GM23338 (cell line): Measurements from ENCODE around the gene ZEB2. TPM values are rescaled to one million over a fixed set of nuclear protein-coding genes. Genes with fewer than 3 reads are reported as not detected.

Source experiments
- ATAC-seq: fragments of 200-7000 bp; cut with Tn5 transposase; 3 replicates; pipeline ENCODE4 v1.9.1; 2020
- DNase-seq: peaks from one replicate; pipeline ENCODE4 v3.0.0-alpha.2; 2015; ENCODE audit warnings: low spot score
- H2AFZ ChIP-seq: fragments of 200-600 bp; sonication (generic); 2 replicates; pipeline ENCODE4 v1.8.0; 2016; ENCODE audit warnings: antibody characterized with exemption, mild to moderate bottlenecking, moderate library complexity
- H3F3A ChIP-seq: fragments of 200-600 bp; sonication (generic); replicated peaks from 2 replicates; pipeline ENCODE4 v1.8.0; 2017; ENCODE audit warnings: antibody characterized with exemption, mixed run types, low read depth
- H3K27ac ChIP-seq: fragments of 200-600 bp; sonication (generic); 2 replicates; pipeline ENCODE4 v1.6.1; 2016; ENCODE audit warnings: low read depth
- H3K27me3 ChIP-seq: fragments of 200-600 bp; sonication (generic); 2 replicates; pipeline ENCODE4 v1.8.0; 2016; ENCODE audit warnings: mild to moderate bottlenecking, mixed run types, moderate library complexity; ENCODE audit not compliant: insufficient read depth
- H3K36me3 ChIP-seq: fragments of 200-600 bp; sonication (generic); 2 replicates; pipeline ENCODE4 v1.8.0; 2016; ENCODE audit warnings: mild to moderate bottlenecking; ENCODE audit not compliant: insufficient read depth
- H3K4me1 ChIP-seq: fragments of 200-600 bp; sonication (generic); 2 replicates; pipeline ENCODE4 v1.8.0; 2016; ENCODE audit warnings: mild to moderate bottlenecking, moderate library complexity; ENCODE audit not compliant: insufficient read depth
- H3K4me2 ChIP-seq: fragments of 200-600 bp; sonication (generic); 2 replicates; pipeline ENCODE4 v1.7.1; 2017; ENCODE audit warnings: mixed run types
- H3K4me3 ChIP-seq: fragments of 200-600 bp; sonication (generic); 2 replicates; pipeline ENCODE4 v1.6.1; 2016; ENCODE audit warnings: mixed run types
- H3K79me2 ChIP-seq: fragments of 200-600 bp; sonication (generic); replicated peaks from 2 replicates; pipeline ENCODE4 v1.8.0; 2017; ENCODE audit warnings: mild to moderate bottlenecking; ENCODE audit not compliant: insufficient read depth
- H3K9me2 ChIP-seq: fragments of 200-600 bp; sonication (generic); 2 replicates; pipeline ENCODE4 v1.8.0; 2017; ENCODE audit not compliant: insufficient read depth
- H4K20me1 ChIP-seq: fragments of 200-600 bp; sonication (generic); replicated peaks from 2 replicates; pipeline ENCODE4 v1.8.0; 2017; ENCODE audit warnings: mild to moderate bottlenecking; ENCODE audit not compliant: insufficient read depth
- H3K27ac Mint-ChIP-seq: 2 replicates; pipeline ENCODE4 v1.8.0; 2020; ENCODE audit warnings: inconsistent platforms, mild to moderate bottlenecking, moderate library complexity, mixed read lengths
- H3K27me3 Mint-ChIP-seq: 3 replicates; pipeline ENCODE4 v1.8.0; 2022; ENCODE audit warnings: low read depth, mild to moderate bottlenecking, moderate library complexity, mixed read lengths, inconsistent platforms; ENCODE audit not compliant: insufficient read depth, poor library complexity
- H3K36me3 Mint-ChIP-seq: 3 replicates; pipeline ENCODE4 v1.8.0; 2021; ENCODE audit warnings: low read depth, mild to moderate bottlenecking, inconsistent platforms, moderate library complexity, mixed read lengths
- H3K4me1 Mint-ChIP-seq: 3 replicates; pipeline ENCODE4 v1.8.0; 2020; ENCODE audit warnings: mild to moderate bottlenecking, inconsistent platforms, mixed read lengths
- H3K4me3 Mint-ChIP-seq: 3 replicates; pipeline ENCODE4 v1.8.0; 2021; ENCODE audit warnings: moderate library complexity, mild to moderate bottlenecking, inconsistent platforms, mixed read lengths
- H3K9me3 Mint-ChIP-seq: 3 replicates; pipeline ENCODE4 v1.8.0; 2020; ENCODE audit warnings: moderate library complexity, mild to moderate bottlenecking, inconsistent platforms, mixed read lengths
- CREB1 ChIP-seq: fragments of 250-450 bp; sonication (Bioruptor Pico); IDR thresholded peaks from 2 replicates; pipeline ENCODE4 v1.5.0; 2020; ENCODE audit warnings: low read depth, mild to moderate bottlenecking, moderate library complexity
- EZH2 ChIP-seq: fragments of 200-600 bp; sonication (generic); IDR thresholded peaks from one replicate; pipeline ENCODE4 v1.8.0; 2017; ENCODE audit warnings: antibody characterized with exemption, mild to moderate bottlenecking, low read depth; ENCODE audit not compliant: unreplicated experiment
- EZH2phosphoT487 ChIP-seq: fragments of 200-600 bp; sonication (generic); IDR thresholded peaks from one replicate; pipeline ENCODE4 v1.8.1; 2018; ENCODE audit warnings: antibody characterized with exemption; ENCODE audit not compliant: unreplicated experiment
- JUNB ChIP-seq: IDR thresholded peaks from one replicate; pipeline ENCODE4 v1.6.1; 2016; ENCODE audit warnings: antibody characterized with exemption; ENCODE audit not compliant: unreplicated experiment
- NANOG ChIP-seq: IDR thresholded peaks from 2 replicates; pipeline ENCODE4 v1.6.1; 2016; ENCODE audit warnings: antibody characterized with exemption, borderline replicate concordance
- POLR2AphosphoS5 ChIP-seq: IDR thresholded peaks from 2 replicates; pipeline ENCODE4 v1.6.1; 2016; ENCODE audit warnings: antibody characterized with exemption, low read depth
- ZNF114 ChIP-seq: fragments of 250-450 bp; sonication (Bioruptor Pico); IDR thresholded peaks from 2 replicates; pipeline ENCODE4 v1.5.0; 2020; ENCODE audit warnings: mild to moderate bottlenecking, moderate library complexity
- ZNF331 ChIP-seq: fragments of 250-450 bp; sonication (Bioruptor Pico); IDR thresholded peaks from 2 replicates; pipeline ENCODE4 v1.5.0; 2020; ENCODE audit warnings: low read depth, mild to moderate bottlenecking, moderate library complexity
- polyA plus RNA-seq: library from polyadenylated mRNA; unstranded; fragments of >200 nt; fragmentation: Nextera tagmentation; extraction: Ambion mirVana; gene quantifications from 2 replicates; pipeline ENCODE4 v1.2.1, GENCODE V29; 2016
- total RNA-seq: library from RNA; depleted of rRNA; stranded (reverse); fragments of >200 nt; shearing (Covaris generic); gene quantifications from 2 replicates; pipeline ENCODE4 v1.2.3, GENCODE V29; 2014
- TF ChIP-seq, protein P1 (sequence below): IDR thresholded peaks from one replicate; pipeline ENCODE4 v1.6.1; 2018; ENCODE audit warnings: antibody characterized with exemption; ENCODE audit not compliant: unreplicated experiment
- TF ChIP-seq, protein P2 (sequence below), 2 experiments: fragments of 200-600 bp in 1 of 2; sonication (generic) in 1 of 2; conservative IDR thresholded peaks; 2 replicates each; pipeline versions ENCODE4 v1.5.1 to v1.6.1; 2016 to 2017; ENCODE audit warnings: antibody characterized with exemption in 2 of 2, low read depth in 2 of 2, mild to moderate bottlenecking in 2 of 2, moderate library complexity in 1 of 2
- TF ChIP-seq, protein P3 (sequence below): IDR thresholded peaks from 2 replicates; pipeline ENCODE4 v1.6.1; 2016; ENCODE audit warnings: antibody characterized with exemption

The ZEB2 gene
- total and polyA plus RNA-seq, 2 experiments from 2014 or later, result 0.45 TPM; not detected in 1

DNA sequence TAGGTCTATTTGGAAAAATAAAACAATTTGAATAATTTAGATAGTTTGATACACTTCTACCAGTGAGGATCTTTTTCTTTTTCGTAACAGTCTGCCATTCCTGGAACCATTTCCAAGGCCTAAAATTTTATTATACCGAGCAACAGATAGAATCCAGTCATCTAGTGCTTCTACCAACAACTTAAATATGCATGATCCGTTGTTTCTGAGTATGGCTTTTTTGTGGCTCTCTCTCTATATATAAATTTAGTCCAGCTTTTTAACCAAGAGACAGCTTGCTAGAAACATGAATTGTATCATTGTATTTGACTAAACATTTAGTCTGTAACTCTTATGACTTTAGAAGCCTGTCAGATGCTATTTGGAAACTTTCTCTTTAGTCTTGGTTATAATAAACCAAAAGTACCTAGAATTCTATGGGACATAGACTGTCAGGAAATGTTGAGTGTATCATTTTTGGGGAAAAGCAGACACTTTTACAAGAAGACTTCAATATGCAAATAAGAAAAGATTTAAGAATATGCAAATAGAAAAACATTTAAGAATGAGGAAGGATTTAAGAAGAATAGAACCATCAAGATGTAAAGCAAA lies 161.4 kb downstream of the ZEB2 start (continued):
- TF ChIP-seq, protein P1, sequence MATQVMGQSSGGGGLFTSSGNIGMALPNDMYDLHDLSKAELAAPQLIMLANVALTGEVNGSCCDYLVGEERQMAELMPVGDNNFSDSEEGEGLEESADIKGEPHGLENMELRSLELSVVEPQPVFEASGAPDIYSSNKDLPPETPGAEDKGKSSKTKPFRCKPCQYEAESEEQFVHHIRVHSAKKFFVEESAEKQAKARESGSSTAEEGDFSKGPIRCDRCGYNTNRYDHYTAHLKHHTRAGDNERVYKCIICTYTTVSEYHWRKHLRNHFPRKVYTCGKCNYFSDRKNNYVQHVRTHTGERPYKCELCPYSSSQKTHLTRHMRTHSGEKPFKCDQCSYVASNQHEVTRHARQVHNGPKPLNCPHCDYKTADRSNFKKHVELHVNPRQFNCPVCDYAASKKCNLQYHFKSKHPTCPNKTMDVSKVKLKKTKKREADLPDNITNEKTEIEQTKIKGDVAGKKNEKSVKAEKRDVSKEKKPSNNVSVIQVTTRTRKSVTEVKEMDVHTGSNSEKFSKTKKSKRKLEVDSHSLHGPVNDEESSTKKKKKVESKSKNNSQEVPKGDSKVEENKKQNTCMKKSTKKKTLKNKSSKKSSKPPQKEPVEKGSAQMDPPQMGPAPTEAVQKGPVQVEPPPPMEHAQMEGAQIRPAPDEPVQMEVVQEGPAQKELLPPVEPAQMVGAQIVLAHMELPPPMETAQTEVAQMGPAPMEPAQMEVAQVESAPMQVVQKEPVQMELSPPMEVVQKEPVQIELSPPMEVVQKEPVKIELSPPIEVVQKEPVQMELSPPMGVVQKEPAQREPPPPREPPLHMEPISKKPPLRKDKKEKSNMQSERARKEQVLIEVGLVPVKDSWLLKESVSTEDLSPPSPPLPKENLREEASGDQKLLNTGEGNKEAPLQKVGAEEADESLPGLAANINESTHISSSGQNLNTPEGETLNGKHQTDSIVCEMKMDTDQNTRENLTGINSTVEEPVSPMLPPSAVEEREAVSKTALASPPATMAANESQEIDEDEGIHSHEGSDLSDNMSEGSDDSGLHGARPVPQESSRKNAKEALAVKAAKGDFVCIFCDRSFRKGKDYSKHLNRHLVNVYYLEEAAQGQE, result no peak
- no peak for TF ChIP-seq ZNF114 (CRISPR knock-in tag)

DNA sequence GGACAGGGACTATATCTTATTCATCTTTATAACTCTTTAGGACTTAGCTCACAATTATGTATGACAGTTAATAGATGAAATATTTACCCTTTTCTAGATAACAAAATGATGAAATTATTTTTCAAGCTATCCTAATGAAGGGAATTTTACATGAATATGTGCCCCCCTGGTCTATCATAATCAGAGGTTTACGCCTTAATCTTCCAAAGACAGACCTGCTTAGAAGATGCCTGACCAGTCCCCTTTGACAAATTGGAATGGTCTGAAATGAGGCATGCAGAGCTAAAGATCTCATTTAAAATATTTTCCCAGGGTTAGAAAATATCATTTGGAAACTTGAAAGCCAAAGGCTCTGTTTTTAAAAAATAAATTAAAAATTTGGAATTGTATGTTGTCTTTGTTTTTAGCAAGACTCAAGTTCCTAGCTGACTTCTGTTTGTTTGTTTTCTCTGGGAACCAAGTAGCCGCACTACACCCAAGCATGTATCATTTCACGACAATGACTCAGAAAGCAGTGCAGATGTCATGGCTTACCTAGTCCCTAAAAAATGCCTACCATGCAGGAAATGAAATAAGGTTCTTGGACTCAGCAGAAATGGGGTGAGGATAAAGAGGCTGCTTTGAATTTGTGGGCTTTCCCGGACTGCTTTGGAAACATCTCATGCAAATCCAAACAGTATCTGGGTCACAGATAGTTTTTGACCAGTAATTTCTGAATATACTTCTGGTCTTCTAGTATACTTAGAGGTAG lies 162.1 kb downstream of the ZEB2 start:
- H3K9me3 Mint-ChIP-seq, result no peaks in the 10 kb centered on the region
- no peaks in the 10 kb centered on the region for H3K36me3 Mint-ChIP-seq
- Histone ChIP-seq H3K9me2 (no peaks in the 10 kb centered on the region), H3K27me3 (no peaks in the 10 kb centered on the region), H4K20me1 (no peaks in the 10 kb centered on the region), H3F3A (no peaks in the 10 kb centered on the region), H3K4me1 (no peaks in the 10 kb centered on the region), H2AFZ (no peak overlapping the region), H3K27ac (no peak overlapping the region), H3K79me2 (no peaks in the 10 kb centered on the region), H3K4me2 (no peak overlapping the region), H3K4me3 (no peak overlapping the region), H3K36me3 (no peaks in the 10 kb centered on the region)
- H3K27me3 Mint-ChIP-seq, result peaks cover 1% of the 10 kb centered on the region
- ATAC-seq (no peak), DNase-seq (no peak)
- no peaks in the 10 kb centered on the region for H3K4me1 Mint-ChIP-seq
- H3K4me3 Mint-ChIP-seq, result no peak overlapping the region
- no peak overlapping the region for H3K27ac Mint-ChIP-seq
- TF ChIP-seq JUNB, result no peak
- no peak for TF ChIP-seq POLR2AphosphoS5
- no peak for TF ChIP-seq NANOG
- TF ChIP-seq, protein P2, sequence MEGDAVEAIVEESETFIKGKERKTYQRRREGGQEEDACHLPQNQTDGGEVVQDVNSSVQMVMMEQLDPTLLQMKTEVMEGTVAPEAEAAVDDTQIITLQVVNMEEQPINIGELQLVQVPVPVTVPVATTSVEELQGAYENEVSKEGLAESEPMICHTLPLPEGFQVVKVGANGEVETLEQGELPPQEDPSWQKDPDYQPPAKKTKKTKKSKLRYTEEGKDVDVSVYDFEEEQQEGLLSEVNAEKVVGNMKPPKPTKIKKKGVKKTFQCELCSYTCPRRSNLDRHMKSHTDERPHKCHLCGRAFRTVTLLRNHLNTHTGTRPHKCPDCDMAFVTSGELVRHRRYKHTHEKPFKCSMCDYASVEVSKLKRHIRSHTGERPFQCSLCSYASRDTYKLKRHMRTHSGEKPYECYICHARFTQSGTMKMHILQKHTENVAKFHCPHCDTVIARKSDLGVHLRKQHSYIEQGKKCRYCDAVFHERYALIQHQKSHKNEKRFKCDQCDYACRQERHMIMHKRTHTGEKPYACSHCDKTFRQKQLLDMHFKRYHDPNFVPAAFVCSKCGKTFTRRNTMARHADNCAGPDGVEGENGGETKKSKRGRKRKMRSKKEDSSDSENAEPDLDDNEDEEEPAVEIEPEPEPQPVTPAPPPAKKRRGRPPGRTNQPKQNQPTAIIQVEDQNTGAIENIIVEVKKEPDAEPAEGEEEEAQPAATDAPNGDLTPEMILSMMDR (conservative IDR thresholded peaks at IDR 0.05; ENCODE audit: low read depth in 2 of 2), result no peak
- TF ChIP-seq EZH2, result no peak
- TF ChIP-seq, protein P3, sequence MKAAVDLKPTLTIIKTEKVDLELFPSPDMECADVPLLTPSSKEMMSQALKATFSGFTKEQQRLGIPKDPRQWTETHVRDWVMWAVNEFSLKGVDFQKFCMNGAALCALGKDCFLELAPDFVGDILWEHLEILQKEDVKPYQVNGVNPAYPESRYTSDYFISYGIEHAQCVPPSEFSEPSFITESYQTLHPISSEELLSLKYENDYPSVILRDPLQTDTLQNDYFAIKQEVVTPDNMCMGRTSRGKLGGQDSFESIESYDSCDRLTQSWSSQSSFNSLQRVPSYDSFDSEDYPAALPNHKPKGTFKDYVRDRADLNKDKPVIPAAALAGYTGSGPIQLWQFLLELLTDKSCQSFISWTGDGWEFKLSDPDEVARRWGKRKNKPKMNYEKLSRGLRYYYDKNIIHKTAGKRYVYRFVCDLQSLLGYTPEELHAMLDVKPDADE, result no peak
- TF ChIP-seq CREB1 (CRISPR knock-in tag), result no peak
- TF ChIP-seq ZNF331, result no peak
- TF ChIP-seq, protein P1, result no peak
- TF ChIP-seq ZNF114 (CRISPR knock-in tag), result no peak
- TF ChIP-seq EZH2phosphoT487, result no peak
